NCI-H1105 (cell line): ENCODE results near the gene LGR5.

Experiments used
- DNase-seq: peaks from one replicate; lab custom pipeline; 2025; lab: John Stamatoyannopoulos, UW

The LGR5 gene

DNA sequence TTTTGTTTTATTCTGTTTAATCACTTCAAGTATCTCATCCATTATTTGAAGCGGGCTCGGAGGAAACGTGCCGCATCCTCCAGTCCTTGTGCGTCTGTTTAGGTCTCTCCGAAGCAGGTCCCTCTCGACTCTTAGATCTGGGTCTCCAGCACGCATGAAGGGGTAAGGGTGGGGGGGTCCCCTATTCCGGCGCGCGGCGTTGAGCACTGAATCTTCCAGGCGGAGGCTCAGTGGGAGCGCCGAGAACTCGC is 311 bp upstream of the LGR5 start:
- DNase-seq: no peak

DNA sequence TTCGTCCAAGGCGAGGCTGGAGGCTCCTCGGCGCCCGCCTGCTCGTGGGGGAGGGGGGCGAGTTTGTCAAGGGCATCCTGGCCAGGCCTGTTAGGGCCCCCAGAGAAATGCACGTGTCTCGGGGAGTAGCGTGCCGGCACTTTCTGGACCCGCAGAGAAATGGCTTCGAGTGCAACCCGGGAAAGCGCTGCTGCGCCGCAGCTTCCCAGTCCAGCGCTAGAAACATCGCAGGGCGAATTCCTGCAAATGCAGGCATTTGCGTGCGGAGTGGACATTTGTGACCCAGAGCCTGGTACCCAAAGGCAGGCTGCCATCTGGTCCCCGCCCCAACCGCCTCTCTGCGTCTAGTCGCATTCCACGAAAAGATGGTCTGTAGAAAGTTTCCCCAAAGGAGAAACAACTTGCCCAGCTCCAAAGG is 756 bp downstream of the LGR5 start:
- DNase-seq: no peak

DNA sequence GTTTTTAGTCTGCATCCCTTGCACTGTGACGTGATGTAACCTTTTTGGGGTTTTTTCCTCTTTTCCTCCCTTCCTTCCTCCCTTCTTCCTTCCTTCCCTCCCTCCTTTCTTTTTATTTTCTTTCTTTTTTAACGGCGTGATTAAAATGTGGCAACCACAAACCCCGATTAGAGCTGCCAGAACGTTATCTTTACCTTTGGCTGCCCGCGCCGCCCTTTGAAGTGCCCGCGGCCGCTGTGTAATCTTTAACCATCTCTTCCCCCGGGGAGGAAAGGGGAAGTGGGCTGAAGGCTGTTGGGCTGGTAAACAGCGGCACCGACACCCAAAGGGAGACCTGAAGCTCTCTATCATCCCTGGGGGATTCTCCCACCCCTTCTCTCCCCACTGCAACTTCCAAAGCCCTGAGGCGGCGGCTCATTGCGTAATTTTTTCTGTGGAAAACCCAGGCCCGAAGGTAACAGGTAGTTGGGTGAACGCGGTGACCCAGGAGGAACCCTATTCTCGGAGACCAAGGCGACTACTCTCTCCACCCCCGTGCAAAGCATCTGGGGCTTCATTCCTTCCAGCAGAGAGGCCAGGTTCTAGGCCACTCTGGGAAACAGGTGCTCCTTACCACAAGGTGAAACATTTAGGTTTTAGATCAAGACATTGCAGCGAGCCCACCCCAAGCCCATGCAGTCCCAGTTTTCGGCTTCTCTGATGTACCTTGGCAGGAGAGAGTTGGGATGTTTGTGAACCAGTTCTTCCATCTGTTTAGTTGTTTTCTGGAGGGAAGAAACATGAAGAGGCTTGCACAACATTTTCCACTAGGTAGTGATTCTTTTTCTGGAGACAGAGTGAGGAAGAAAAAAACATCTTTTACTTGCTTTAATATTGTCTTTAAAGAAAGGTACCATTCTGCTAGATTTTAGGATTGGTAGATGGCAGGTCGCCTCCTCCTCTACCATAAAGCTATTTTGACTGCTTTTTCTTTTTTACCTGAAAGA is 1.5 kb downstream of the LGR5 start:
- DNase-seq: no peak

DNA sequence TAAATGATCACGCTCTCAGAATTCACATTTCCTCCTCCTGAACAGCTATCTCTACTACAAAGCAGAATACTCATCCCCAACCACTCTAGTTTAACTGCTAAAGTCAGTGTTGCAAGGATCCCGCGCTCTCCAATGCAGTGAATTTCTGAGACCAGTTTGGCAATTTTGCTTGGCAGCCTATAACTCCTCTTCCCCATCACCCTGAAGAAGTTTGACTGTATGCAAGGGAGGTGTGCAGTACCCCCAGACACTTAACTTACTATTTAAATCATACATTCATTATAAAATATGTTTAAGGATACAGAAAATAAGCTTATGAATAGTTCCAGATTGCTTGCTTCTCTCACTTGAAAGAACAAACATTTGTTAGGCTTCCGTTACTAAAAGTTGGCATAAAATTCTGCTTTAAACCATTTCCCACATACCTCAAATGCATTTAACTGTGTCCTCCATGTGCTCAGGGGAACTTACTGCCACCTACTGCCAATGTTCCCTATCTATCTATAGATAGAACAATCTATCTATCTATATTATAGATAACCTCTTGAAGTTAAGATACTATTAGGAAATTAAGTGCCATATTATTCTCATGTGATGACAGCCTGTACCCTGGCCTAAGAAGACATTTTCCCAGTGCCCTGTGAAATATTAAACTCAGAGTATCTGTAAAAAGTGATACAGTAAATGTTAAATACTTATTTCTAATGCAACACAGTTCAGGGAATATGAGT is 2.4 kb downstream of the LGR5 start:
- no peak for DNase-seq

DNA sequence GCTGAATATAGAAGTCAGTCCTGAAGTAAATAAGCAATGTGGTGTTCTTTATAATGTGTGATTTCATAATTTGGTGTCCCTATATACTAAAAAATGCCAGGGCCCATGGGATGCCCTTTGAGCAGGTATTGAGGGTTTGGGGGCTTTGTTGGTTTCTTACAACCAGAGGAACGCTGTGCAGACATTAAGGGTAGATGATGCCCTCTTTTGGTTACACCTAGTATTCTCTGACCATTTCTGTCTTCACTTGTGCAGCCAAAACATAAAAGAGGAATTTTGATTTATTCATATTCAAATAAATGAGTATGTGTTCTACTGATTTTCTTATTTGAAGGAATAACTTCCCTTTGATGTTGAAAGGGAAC is 3.0 kb downstream of the LGR5 start:
- no peak for DNase-seq

DNA sequence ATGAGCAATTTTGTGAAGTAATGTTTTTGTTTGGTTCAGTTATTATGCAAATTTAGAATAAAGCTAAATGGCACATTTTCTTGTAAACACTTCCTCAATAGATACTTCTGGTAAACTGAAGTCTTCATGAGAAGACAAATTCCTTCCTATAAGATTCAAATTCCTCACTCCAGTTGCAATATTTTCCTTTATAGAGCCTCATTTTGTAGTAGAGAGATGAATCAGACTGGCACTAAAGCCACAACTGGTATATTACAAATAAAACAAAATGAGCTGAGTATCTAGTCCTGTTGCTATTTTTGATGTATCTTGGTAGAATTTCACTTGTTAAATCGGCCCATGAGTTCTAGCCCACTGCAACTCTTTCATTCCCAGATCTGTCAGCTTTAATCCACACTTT is 5.5 kb downstream of the LGR5 start:
- DNase-seq: no peak

DNA sequence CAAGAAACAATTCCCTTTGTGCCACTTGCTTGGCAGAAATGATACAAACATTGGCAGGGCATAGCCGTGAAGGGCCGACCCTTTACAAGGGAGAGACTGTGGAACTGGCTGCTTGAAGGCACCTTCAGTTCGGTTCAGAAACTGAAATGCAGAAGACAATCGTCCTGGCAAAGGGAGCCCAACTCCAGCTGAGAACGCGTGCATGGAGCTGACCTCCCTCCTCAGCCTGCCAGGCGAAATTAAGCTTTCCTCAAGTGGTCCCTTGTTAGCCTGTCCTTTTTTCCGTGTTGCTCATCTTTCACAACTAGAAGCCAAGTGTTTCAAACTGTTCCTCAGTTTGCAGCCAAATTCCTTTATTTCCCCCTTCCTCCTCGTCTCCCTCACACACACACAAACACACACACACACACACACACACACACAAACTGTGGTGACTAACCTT is 8.1 kb downstream of the LGR5 start:
- DNase-seq: no peak

DNA sequence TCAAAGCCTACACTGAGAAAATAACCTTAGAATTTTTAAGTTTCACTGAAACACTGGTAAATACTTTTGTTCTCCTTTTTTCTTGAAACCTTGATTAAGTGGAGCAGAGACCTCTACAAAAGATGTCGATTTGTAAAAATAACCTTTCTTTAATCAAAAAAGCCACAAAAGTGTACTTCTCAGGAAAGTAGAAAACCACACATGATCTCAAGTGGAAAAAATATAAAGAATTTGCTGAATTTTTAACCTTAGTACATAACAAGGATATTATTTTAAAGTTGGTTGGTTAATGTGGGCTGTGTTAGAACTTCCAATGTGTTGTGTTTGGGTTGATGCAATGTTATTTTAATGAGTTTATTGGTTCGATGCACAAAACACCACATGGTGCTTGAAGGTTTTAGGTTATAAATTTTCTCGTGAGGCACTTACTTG is 8.6 kb downstream of the LGR5 start:
- DNase-seq: no peak

DNA sequence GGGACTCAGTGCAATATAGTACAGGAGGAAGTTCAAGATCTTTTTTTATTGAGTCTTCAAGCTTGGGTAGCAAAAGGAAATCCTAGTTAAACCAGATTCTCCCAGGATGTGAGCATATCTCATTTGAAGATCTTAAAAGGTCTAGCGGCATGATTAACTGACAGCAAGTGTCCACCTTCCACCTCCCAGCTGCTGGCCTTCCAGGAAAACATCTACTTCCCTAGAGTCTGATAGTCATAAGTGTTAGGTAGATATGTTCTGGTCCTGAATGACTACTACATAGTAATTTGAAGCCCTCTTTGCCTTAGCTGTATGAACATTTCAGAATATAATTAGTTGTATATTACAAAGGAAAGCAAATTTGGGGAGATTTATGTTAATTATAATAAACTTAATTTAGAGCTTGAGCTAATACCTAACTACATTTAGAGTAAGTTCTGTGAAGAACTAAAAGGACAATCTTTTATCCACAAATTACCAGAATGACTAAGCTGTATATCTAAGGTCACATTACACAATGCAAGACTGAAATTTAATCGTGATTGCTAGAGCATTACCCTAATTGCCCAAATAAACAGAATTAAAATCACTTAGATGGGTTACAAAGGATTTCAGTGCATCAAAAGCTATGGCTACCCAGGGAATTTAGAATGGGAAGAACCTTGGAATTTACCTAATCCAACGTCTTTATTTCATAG is 9.9 kb downstream of the LGR5 start:
- DNase-seq: no peak

DNA sequence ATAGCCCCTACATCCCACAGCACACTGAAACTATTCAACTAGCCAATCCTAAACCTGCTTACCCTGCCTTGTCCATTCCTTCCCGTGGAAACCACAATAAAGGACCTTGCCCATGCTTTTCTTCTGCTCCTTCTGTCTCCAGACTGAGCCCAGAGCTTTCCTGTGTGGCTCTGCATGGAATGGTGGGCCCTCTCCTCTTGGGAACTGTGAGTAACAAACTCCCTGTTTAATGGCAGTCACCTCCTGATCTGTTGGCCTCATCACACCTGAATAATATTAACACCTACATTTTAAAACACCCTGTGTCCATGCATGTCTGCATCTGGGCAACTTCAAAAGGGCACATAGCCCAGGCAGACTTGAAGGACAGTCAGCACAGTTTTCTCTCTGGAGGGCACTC is 12.4 kb downstream of the LGR5 start:
- no peak for DNase-seq

DNA sequence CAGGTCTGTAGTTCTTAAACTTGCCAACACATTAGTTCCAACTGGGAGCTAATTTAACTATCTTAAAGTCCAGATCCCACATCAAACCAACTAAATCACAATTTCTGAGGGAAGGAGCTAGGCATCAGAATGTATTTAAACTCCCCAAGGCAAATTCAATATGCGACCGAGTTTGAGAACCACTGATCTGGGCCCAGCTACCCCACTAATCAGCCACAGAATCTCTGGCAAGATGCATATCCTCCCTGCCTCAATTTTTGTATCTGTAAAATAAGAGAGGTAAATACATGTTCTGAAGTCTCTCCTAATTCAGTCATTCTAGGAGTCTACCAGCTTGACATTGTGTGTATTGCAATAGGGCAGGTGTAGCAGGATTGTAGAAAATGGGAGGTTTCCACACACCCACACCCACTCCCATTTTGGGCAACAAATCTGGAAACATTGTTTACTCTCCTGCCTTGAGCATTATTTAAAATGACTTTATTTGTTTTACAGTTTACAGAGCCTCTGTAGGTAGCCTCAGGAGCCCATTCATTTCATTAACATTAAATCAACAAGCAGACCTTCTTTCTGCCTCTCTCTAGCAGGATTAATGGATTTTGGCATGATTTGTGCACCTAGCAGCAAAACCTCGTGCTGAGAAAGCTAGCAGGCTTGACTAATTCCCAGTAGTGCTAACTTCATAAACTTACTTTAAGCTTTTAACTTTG is 15.6 kb downstream of the LGR5 start:
- DNase-seq: peak; percentile 92

DNA sequence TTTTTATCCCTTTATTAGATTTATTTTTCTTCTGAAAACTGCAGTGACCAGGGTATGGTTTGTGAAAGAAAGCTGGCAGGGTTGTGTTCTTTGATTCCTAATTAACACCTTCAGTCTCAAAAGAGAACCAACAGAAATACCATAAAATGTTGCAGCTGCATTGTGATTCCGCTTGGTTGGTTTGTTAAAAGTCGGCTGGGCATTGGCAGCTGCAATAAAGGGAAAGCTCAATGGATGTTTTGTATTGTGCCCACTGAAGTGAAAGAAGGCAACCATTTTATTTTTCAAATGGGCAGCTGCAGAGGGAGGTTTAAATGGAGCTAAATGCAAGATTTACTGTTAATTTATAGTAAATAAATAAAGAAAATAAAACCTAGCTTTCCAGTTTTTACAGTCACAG is 16.7 kb downstream of the LGR5 start:
- peak; percentile 77 for DNase-seq

DNA sequence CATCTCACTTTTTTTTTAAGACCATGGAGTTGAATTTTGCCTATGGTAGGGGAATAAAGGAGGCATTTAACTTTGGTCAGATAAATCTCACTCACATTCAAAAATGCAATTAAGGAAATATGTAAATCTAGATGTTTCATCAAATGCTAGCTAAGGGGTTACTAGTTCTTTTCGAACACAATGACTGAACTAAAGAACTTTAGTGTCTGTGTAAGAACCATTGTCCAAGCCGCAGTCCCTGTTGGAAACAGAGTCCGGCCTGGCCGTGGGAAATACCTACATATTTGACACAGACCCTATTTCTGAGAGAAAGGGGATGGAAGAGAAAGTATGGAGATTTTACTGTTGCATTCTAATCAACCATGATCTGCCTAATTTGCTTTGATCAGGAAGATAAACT is 17.4 kb downstream of the LGR5 start:
- DNase-seq: no peak

DNA sequence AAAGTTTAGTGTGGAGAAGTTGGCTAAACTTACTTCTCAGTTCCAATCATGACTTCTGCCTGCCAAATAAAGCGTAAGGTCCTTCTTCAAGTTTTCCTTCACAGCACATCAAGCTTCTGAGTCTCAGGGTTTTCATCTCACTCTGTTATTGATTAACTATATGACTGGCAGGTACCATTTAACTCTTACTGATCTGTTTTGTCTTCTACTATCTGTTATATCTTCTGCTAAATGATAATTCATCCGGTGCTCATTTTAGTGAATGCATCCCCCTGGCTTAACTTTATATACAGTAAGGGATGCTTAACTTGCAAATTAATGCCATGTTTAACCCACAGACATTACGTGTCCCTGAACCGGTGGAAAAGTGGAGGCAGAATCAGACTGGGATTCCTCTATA is 20.7 kb downstream of the LGR5 start:
- no peak for DNase-seq

DNA sequence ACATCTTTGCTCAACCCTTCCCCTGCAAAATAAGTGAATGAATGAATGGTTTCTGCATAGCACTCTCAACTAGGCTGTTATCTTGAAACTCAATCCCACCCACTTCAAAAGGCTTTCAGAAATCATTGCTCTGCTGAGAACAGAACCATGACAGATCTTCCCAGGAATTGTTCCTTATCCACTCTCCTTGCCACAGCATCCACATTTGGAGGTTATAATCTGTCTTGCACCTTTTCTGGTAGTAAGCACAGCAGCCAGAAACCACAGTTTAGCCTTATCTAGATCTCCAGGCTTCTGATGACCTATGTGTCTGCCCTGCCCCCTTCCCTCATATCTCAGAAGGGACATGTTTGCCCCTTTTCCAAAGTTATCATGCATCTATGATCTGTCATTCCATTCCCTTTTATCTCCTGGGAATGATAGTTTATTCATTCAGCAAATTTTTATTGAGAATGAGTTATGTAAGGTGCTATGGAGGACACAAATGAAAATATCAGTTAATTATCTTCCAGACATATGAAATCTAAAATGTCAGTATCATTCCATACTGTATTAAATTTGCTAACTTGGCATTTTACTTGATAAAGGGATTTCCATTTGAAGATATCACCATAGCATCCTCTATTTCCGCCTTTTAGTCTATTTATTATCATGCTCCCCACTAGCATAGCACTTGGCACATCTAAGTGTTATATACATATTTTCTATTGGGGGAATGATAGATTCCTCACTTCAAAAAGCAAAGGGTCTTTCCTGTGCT is 21.4 kb downstream of the LGR5 start:
- DNase-seq: no peak

DNA sequence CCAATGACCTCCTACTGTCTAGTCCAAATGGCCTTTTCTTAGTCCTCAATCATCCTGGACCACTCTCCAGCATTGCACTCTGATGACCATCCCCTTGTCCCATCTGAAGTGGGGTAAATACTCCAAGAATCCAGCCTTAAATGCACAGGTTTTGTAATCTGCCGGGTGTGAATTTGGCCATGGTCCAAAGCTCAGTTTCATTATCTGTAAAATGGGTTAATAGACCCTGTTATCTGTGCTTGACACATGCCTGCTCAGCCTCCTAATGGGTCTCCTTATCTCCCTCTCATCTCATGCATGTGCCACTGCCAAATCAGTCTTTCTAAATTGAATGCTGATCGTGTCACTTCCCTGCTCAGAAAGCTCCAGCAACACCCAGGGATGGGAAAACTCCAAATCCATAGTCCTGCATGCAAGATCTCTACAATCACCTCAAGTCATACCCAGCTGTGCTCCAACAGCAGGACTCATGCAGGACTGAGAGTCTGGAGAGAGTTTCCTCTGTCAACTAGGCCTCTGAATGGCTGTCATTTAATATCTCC is 22.3 kb downstream of the LGR5 start:
- no peak for DNase-seq

DNA sequence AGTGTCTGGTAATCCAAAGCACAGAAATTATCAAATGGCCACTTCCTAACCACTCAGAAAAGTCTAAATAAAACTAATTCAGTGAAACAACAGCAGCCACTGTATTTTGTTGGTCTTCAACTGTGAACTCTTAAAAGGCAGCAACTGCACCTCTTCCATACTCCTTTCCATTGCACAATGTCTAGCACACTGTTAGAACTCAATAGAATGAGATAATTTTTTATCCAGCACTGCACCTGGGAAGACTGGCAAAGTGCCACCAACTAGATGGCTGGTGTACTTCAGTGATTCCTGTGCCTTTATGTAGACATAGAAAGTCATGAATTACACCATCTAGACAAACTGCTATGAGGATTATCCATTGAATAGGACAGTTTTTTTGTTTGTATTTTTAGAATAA is 26.2 kb downstream of the LGR5 start:
- peak; percentile 82 for DNase-seq

DNA sequence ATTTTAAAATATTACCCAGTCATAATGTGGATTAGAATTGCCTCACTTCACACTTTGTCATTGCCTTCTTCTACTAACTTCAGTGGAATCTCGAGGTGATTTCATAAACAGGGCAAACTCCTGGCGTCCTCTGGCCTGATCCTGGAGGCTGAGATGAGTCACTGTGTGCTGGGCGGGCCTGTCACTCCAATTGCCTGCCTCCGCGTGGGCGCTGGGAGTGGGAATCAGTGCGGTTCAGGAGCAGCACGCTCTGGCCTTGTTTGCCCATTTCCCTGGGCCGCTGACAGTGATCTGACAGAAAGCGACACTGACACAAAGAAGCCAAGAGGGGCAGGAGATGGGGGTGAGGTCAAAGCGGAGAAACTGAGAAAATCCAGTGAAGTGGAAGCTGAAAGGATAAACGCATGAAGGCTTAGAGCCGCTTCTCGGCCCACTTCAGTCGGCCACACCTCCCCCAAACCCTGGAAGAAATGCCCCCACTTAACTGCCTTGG is 29.7 kb downstream of the LGR5 start:
- DNase-seq: no peak

DNA sequence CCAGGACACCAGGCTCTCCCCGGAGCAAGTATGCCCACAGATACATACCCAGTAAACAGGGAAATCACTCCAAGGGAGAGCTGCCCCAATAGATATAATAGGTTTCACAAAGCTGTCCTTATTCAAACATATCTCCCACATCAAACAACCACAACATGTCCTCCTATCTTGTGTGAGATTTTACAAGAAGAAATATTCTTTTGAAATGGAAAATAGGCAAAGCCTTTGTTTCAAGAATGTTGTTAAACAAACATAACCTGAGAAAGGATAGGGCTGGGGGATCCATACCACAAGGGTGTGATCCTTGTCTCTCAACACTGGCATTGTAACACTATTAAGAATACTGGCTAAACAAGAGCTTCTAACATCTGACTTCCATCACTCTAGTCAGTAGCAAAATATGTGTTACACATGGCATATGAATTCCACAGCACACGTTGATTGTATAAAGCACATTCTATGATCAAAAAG is 32.9 kb downstream of the LGR5 start:
- no peak for DNase-seq

DNA sequence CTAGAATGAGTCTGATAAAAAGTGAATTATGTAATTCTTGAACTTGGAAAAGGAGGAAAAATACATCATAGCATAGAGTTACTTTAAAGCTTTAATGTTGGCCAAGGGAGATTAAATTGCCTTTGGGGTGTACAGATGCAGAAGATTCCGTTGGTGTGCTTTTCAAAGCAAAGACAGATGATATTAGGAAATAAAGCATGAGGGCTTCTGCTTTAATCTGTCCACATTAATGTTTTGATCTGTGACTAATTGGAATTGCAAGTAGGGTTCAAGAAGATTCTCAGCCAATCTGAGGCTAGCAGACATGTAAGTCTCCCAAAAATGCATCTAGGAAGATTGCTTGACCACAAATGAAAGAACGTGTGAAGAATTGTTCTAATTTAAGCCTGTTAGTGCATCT is 35.2 kb downstream of the LGR5 start:
- DNase-seq: no peak

DNA sequence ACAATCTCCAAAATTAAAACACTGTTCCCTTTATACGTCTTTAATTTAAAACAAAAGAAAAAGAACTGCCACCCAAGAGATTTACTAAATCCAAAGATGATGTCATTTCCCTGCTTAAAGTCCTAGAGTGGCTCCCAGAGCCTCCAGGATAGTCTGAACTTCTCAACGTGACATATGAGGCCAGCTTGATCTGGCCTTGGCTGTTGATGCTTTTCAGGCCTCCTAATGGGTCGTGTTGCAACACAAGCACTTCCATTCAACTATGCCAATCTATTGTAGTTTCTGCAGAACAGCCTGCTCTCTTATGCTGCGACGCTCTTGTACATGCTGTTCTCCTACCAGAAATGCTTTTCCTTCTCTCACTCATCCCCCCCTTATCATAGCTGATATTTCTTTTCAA is 35.7 kb downstream of the LGR5 start:
- no peak for DNase-seq
